Ovary (tissue), 3 donors: ENCODE measurements around the gene MRPL58.
"Not testable (repeated sequence)": the region's sequence is repeated elsewhere in the genome, so short reads cannot be mapped to it uniquely, and the experiment has no call there.

Source experiments
- POLR2A ChIP-seq: fragments of 450-650 bp; IDR thresholded peaks from one replicate; pipeline ENCODE4 v1.6.1; 2017; ENCODE audit warnings: antibody characterized with exemption, mild to moderate bottlenecking, moderate library complexity
- TF ChIP-seq, protein P1 (sequence below), 3 donors: fragments of 450-650 bp in 2 of 3; fragments of 200-600 bp in 1 of 3; IDR thresholded peaks; one replicate each; pipeline versions ENCODE4 v1.5.1 to v1.8.0; 2016 to 2022; ENCODE audit warnings: antibody characterized with exemption in 3 of 3, mild to moderate bottlenecking in 1 of 3
- donor health status: DM: no; HTN: no; CAD: no.

DNA sequence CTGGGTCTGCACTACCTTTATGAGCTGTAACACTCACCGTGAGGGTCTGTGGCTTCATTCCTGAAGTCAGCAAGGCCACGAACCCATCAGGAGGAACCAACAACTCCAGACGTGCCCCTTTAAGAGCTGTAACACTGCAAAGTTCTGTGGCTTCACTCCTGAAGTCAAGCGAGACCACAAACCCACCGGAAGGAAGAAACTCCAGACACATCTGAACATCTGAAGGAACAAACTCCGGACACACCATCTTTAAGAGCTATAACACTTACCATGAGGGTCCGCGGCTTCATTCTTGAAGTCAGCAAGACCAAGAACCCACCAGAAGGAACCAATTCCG is 12.9 kb downstream of the MRPL58 start:
- TF ChIP-seq, protein P1, sequence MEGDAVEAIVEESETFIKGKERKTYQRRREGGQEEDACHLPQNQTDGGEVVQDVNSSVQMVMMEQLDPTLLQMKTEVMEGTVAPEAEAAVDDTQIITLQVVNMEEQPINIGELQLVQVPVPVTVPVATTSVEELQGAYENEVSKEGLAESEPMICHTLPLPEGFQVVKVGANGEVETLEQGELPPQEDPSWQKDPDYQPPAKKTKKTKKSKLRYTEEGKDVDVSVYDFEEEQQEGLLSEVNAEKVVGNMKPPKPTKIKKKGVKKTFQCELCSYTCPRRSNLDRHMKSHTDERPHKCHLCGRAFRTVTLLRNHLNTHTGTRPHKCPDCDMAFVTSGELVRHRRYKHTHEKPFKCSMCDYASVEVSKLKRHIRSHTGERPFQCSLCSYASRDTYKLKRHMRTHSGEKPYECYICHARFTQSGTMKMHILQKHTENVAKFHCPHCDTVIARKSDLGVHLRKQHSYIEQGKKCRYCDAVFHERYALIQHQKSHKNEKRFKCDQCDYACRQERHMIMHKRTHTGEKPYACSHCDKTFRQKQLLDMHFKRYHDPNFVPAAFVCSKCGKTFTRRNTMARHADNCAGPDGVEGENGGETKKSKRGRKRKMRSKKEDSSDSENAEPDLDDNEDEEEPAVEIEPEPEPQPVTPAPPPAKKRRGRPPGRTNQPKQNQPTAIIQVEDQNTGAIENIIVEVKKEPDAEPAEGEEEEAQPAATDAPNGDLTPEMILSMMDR (IDR thresholded peaks at IDR 0.05) = not testable (repeated sequence)
- not testable (repeated sequence) for TF ChIP-seq POLR2A
